Mesenteric fat pad (tissue), 1 donor: ENCODE measurements around the gene PTPRN2. TPM values are rescaled to one million over a fixed set of nuclear protein-coding genes. Genes with fewer than 3 reads are reported as not detected.
"Not testable (repeated sequence)": the region's sequence is repeated elsewhere in the genome, so short reads cannot be mapped to it uniquely, and the experiment has no call there.

Source experiments
- DNase-seq: peaks from one replicate; pipeline ENCODE4 v3.0.0-alpha.2; 2020; ENCODE audit warnings: low spot score
- total RNA-seq: library from RNA; stranded (reverse); fragmentation: NEBNext Ultra II Directional; extraction: Animal tissue kit (Norgen Biotek cat#: 25700); gene quantifications from one replicate; pipeline ENCODE4 v1.2.1, GENCODE V29; 2021
- donor health status: DM: yes; HTN: yes; CAD: no.

Gene PTPRN2
- total RNA-seq, 1 donor from 2014 or later = 2.6 TPM

DNA sequence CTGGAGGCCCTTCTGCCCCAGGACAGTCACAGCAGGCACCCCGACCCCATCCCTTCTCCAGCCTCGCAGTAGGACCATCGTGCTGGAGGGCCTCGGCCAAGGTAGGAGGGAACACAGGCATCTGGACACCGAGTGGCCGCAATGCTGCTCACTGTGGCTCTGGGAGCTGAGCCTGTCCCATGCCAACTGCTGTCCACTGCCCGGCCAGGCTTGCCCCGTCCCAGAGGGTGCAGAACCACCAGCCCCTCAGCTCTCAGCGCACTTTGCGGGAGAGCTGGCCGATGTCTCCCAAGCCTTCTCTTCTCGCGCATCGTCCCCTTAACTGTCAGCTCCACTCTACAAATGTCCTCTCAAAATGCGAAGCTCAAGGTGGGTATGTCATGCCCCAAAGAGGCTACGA is 197.2 kb downstream of the PTPRN2 start:
- no peak for DNase-seq

DNA sequence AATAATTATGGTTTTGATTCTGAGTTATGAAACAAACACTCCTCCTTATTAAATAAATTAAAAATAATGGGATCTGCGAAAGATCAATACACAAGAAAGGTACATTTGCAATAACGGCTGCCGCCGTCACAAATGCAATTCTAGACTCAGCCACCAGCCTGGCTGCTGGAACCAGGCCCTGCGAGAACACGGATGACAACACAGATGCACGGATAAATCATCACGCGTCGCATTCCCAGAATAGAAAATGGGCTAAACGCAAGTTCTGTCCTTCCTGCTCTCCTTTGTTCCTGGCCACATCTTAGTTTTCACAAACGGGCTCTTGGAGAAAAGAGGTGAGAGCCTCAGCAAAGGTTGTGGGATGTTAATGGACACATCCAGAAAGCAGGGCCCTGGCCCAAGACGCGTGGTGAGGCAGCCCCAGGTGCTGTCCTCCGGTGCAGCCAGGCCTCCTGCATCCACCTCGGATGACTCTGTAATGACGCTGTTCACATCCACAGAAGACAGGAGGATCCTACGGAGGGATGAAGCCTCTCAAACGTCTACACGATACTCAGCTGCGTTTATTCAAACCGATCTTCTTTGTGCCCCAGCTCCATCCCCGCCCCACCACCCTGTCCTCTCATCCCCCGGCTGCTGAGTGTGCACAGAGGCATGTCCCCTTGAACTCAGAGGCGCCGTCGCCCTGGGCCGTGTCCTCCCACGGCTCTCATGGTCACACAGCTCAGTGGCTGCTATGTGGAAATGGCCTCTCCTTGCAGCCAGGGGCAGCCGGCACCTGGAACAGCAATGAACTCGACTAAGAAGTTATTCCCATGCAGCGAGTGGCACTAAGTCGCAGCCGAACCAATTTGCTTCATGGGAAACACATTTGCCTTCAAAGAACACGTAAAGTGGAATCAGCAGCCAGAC is 197.9 kb downstream of the PTPRN2 start:
- no peak for DNase-seq

DNA sequence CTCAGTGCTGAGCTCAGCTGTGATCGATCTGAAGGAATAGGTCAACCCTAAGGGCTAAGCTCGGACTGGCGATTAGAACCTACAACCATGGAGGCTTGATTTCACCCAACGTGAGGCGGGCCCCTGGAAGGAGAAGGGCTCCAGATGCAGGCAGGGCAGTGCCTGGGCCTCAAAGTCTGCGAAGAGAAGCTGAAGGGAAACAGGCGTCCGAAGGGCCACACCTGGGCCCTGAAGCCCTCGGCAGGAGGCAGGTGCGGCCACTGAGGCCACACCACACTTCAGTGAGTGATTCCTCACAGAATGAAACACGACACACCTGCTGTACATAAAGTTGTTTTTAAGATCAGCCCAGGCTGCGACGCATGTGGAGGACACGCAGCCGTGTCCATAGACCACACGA is 198.7 kb downstream of the PTPRN2 start:
- no peak for DNase-seq

DNA sequence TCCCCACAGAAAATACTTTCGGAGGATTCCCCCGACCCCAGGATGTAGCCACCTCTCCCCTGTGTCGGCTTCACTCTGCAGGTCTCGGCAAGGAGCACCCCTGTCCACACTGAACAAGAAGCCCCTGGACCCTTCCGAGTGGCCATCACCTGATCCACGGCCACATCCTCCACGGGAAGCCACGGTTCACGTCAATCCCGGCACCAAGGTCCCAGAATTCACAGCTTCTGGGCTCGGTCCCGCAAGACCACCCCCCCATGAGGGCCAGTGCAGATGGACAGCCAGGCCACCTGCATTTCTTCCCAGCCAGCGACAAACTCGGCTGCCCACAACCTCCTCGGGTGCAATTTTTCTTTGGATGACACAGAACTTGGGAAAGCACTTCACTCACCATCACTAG is 199.6 kb downstream of the PTPRN2 start:
- no peak for DNase-seq

DNA sequence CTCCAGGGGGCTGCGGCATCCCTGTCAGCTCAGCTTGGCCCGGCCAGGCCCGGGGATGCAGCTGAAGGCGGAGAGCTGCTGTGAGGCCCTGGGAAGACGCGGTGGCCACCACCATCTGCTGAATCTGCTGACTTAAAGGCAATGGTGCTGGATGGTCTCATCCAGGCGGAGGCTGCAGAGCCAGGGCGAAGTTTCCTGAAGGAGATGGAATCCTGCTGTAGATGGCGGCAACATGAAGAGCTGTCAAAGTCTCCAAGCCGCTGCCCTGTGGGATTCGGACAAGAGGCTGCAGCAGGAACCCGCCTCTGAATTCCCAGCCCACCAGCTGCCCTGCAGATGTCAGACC is 200.1 kb downstream of the PTPRN2 start:
- no peak for DNase-seq

DNA sequence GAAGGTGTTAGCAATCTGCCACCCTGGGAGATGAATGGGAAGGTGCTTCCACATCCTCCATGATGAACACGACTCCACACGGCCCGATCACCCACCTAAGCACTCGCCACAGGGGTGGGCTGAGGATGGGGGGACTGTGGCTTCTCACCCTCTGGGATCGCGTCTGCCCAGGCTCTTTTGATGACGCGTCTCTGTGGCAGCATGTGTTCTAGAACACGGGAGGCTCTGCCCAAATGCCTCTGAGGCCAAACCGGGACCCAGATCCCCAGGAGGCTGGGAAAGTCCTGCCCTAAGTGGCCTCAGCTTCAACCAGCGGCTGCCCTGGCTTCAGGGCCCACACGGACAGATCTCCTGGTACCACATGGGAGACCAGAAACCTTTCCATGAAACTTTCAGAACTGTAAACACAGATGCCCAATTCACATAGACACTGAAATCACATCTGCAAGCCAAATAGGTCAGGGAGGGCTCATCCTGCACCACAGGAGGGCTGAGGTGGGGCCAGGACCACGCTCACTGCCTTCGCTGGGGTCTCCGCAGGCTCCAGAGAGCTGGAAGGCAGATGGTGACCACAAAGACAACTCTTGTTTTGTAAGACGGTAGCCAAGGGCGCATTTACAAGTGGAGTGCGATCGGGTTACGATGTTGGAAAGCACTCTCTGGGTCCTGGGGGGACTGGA is 200.6 kb downstream of the PTPRN2 start:
- DNase-seq = no peak

DNA sequence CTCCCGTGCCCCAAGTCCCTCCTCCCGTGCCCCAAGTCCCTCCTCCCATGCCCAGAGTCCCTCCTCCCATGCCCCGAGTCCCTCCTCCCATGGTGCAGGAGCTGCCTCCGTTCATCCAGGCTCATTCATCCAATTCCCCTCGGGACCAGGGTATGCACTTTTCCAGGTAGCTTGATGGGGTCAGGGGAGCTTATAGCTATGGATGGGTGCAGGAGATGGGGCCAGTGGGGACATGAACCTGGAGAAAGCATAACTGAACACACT is 201.3 kb downstream of the PTPRN2 start:
- no peak for DNase-seq

DNA sequence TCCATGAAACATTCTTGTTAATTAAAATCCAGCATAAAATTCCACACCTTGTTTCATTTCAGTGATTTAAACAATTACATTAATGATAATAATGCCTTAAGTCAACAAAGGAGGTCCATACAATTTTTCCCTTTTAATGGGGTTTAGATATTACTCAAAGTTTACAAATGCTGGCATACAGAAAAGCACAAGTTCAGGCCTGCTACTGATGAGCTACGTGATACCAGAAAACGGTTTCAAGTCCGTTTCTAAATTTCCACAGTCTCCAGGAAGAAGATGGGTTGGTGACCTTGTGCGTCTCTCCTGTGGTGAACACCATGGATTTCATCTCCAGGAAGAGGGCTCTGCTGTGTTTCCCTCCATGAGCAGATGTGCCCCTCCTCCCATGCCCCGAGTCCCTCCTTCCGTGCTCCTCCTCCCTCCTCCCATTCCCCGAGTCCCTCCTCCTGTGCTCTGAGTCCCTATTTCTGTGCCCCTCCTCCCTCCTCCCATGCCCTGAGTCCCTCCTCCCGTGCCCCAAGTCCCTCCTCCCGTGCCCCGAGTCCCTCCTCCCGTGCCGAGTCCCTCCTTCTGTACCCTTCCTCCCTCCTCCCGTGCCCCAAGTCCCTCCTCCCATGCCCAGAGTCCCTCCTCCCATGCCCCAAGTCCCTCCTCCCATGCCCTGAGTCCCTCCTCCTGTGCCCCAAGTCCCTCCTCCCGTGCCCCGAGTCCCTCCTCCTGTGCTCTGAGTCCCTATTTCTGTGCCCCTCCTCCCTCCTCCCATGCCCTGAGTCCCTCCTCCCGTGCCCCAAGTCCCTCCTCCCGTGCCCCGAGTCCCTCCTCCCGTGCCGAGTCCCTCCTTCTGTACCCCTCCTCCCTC is 201.9 kb downstream of the PTPRN2 start:
- not testable (repeated sequence) for DNase-seq

DNA sequence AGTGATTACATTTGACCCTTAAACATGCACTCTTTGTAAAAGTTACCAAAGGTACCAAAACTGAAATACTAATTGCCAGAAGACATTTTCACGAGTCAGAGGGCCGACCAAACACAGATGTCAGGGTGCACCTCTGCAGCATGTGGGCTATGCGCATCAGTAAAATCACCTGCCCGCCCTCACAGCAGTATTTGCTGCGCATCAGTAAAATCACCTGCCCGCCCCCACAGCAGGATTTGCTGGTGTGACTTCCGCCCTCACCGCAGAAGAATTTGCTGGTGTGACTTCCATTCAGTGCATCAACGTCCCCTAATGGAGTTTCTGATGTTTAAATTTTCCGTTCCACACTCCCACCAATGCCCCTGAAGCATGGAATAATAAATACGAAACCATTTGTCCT is 202.9 kb downstream of the PTPRN2 start:
- DNase-seq = no peak

DNA sequence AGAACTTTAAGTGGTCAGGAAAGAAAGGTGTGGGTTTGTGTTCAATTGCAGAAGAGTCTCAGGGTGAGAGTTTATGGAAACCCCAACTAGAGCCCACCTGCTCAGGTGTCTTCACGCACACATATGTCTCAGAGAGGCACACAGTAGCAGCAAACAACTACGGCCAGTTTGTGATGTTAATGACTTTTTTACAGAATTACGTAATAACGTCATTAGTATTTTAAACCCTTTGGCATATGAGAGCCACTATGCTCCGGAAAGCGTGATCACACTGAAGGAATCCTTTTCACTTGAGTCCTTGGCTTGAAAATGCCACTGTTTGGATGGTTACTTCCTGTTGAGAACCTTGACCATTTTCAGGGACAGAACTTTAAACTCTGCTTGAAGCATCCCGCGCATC is 204.0 kb downstream of the PTPRN2 start:
- DNase-seq = no peak

DNA sequence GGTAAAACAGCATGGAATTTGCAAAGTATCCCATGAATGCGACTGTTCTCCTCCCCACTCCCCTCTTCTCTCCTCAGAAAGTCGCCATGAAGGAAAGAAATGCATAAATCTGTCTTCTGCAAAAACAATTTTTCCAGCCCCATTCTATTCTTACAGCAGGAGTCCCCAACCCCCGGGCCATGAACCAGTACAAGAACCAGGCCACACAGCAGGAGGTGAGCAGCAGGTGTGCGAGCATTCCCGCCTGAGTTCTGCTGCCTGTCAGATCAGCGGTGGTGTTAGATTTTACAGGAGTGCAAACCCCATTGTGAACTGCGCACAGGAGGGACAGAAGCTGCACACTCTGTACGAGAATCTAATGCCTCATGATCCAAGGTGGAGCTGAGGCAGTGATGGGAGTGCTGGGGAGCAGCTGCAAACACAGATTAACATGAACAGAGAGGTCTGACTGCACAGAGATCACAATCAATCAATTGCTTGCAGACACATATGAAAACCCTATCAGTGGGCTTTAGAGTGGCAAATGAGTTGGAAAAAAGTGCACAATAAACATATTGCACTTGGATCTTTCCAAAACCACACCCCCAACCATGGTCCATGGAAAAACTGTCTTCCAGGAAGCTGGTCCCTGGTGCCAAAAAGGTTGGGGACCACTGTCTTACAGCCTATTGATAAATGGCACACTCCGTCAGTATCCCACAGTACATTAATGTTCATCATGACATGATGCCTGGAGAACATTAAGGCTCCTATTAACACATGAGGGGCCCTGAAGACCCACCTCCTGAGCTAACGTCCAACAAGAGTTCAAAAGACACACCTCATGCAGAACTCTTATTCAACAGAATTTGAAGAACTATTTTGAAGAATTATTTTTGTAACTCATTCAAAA is 205.0 kb downstream of the PTPRN2 start:
- no peak for DNase-seq

DNA sequence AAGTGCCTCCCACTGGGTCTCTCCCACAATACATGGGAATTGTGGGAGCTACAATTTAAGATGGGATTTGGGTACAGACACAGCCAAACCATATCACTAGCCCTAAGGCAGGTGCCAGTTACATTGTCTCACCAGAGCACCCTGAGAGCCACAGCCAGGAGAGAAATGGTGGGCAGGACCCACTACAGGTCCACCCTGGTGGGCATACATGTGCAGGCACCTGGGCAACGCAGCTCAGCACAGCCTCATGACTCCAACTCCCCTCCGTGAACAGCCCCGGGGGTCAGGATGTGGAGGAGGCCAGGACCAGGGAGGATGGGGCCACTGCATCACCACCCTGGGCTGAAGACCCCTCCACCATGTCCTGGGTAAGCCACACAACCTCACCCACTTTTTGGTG is 205.7 kb downstream of the PTPRN2 start:
- no peak for DNase-seq

DNA sequence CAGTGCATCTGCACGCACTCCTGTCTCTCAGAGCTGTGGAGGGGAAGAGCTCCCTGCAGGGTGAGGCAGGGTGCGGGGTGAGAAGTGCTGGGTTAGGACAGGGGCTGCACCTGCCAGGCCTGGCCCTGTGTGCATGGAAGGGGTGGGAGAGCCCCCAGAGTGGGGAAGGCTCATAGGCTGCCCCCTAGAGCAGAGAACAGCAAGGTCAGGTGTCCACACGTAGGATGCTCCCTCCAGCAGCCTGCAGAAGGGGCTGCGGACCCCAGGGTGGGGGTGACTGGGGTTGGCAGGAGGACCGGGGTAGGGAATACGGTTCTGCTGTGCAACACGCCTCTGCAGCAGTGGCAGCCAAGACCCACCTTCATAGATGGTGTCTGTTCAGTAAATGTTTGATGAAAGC is 208.6 kb downstream of the PTPRN2 start:
- DNase-seq = peak; percentile 69

DNA sequence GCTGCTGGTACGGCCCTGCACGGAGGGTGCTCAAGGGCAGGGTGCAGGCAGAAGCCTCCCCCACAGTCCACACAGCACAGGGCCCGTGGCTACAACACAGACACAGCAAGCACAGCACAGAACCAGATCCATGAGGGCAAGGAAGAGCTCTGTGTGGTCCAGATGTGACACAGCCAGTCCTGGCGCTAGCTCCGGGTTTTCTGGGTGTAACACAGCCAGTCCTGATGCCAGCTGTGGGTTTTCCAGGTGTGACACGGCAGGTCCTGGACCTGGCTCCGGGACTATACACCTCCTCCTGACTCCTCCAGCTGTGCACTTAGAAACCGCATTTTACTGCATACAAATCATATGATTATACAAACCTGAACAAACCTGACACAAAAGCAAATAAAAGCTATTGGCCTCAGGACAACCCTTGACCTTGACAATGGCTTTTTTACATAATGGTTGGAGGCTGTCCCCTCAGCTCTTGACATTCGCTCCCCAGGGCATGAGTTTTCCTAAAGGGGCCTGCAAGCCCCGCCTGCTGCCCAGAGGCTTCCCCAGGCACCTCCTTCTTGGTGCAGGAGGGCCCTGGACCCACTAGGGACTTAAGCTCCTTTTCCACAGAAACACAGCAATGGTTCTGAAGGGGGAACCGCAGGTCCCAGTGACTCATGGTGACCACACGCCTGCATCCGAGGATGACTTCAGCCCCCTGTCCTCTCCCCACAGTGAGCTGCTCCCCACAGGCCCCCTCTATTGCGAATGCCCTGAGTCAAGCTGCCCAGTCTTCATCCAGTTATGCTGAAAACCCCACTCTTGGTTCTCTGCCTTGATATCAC is 209.6 kb downstream of the PTPRN2 start:
- no peak for DNase-seq

DNA sequence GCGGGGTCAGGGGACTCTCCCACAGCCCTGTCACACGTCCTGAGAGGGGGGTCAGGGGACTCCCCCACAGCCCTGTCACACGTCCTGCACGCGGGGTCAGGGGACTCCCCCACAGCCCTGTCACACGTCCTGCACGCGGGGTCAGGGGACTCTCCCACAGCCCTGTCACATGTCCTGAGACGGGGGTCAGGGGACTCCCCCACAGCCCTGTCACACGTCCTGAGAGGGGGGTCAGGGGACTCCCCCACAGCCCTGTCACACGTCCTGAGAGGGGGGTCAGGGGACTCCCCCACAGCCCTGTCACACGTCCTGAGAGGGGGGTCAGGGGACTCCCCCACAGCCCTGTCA is 210.8 kb downstream of the PTPRN2 start:
- not testable (repeated sequence) for DNase-seq

DNA sequence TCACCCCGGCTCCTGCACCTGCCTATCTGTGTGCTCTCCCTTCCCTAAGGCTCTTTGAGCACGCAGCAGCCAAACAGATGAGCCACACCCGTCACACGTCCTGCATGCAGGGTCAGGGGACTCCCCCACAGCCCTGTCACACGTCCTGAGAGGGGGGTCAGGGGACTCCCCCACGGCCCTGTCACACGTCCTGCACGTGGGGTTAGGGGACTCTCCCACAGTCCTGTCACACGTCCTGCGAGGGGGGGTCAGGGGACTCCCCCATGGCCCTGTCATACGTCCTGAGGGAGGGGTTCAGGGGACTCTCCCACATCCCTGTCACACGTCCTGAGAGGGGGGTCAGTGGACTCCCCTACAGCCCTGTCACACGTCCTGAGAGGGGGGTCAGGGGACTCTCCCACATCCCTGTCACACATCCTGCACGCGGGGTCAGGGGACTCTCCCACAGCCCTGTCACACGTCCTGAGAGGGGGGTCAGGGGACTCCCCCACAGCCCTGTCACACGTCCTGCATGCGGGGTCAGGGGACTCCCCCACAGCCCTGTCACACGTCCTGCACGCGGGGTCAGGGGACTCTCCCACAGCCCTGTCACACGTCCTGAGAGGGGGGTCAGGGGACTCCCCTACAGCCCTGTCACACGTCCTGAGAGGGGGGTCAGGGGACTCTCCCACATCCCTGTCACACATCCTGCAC is 211.3 kb downstream of the PTPRN2 start:
- DNase-seq = not testable (repeated sequence)

DNA sequence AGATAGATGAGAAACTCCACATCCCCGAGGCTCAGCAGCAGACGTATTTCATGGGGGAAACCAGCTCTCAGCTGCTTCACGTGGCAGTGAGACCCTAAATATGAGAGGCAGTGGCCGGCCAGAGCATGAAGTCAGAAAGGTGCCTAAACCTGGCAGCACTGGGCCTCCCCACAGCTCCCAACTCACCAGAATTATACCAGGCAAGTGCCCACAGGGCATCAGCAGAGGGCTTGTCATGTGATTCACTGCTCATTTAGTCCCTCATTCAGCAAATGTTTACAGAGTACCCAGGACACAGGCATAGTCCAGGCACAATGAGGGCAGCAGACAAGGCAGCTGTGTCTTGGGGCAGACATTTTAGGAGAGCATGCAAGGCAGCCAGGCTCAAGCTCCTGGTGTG is 212.6 kb downstream of the PTPRN2 start:
- no peak for DNase-seq

DNA sequence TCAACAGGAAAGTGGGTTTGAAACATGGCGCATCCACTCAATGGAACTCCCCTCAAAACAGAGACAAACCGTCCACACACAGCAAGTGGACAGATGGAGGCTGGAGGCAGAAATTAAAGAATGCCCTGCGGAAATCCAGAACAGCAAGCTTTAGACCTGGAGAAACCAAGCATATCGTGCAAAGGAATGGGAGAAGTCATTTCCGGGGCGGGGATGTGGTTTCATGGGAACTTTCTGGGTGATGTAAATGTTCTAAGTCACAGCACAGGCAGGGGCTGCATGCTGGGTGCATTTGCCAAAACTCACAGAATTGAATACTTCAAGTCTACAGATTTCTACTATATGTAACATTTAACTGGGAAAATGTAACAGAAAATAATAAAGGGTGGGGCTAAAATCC is 213.0 kb downstream of the PTPRN2 start:
- no peak for DNase-seq

DNA sequence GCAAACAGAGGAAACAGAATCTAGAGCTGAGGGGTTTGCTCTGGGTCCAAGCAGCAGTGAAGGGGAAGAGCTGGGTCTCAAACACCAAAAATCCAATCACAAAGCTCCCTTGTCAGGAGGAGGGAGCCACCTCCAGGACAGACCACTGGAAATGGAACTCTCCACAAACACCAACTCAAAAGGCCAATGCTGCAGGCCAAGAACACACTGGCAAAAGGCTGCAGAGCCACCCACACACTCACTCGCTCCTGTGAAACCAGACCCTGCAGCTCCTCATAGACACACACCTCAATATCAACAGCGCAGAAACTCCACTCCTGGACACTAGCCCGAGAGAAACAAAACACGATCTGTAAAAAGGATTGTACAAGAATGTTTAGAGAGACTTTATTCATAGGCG is 213.5 kb downstream of the PTPRN2 start:
- no peak for DNase-seq
